A549 (cell line): ENCODE measurements around the gene CIBAR2. TPM values are rescaled to one million over a fixed set of nuclear protein-coding genes. Genes with fewer than 3 reads are reported as not detected.

ENCODE experiments used
- ATAC-seq, 2 experiments: fragments of 200-7000 bp in 1 of 2; fragments of >200 bp in 1 of 2; cut with Nextera tagmentation in 1 of 2; cut with Tn5 transposase in 1 of 2; 3 replicates each; pipeline versions ENCODE4 v1.8.0 to v1.9.1; 2018 to 2020; ENCODE audit warnings: mild to moderate bottlenecking in 1 of 2, moderate library complexity in 1 of 2
- CTCF ChIA-PET: fragments of 300-600 bp; sonication (Branson Sonifier 250); formaldehyde crosslinking; extraction: SDS; loops from one replicate; lab custom pipeline; 2021; ENCODE audit warnings: antibody characterized with exemption, inconsistent platforms; lab: Yijun Ruan, JAX
- POLR2A ChIA-PET: fragments of 350-600 bp; formaldehyde crosslinking; extraction: SDS; loops from one replicate; lab custom pipeline; 2021; ENCODE audit warnings: antibody characterized with exemption, inconsistent platforms; lab: Yijun Ruan, JAX
- DNase-seq, 2 experiments: peaks; one replicate each; pipeline versions ENCODE4 v3.0.0 to v3.0.0-alpha.2; 2011 to 2016; ENCODE audit warnings: low read depth in 1 of 2, low spot score in 1 of 2
- FAIRE-seq: peaks from 2 replicates; lab custom pipeline; 2011; peaks lifted over from hg19 to GRCh38; lab: Jason Lieb, UNC
- H3K27ac ChIP-seq, 2 experiments: fragments of >200 bp; sonication (Bioruptor Twin); formaldehyde crosslinking; 3 replicates each; pipeline ENCODE4 v1.5.1; 2016 to 2017
- H3K4me1 ChIP-seq: fragments of >200 bp; sonication (Bioruptor Twin); formaldehyde crosslinking; 3 replicates; pipeline ENCODE4 v1.6.1; 2016
- H3K4me2 ChIP-seq: fragments of >200 bp; sonication (Bioruptor Twin); formaldehyde crosslinking; 3 replicates; pipeline ENCODE4 v1.6.1; 2016
- H3K4me3 ChIP-seq: fragments of >200 bp; sonication (Bioruptor Twin); formaldehyde crosslinking; 3 replicates; pipeline ENCODE4 v1.5.1; 2016
- H3K9me3 ChIP-seq: fragments of >200 bp; sonication (Bioruptor Twin); formaldehyde crosslinking; 3 replicates; pipeline ENCODE4 v1.6.1; 2016
- CBX8 ChIP-seq: fragments of 200-600 bp; sonication (generic); IDR thresholded peaks from 2 replicates; pipeline ENCODE4 v1.6.1; 2016
- CHD2 ChIP-seq: fragments of 150-350 bp; IDR thresholded peaks from 2 replicates; pipeline ENCODE4 v1.6.1; 2014; ENCODE audit warnings: low read length; ENCODE audit not compliant: partially characterized antibody
- CHD4 ChIP-seq: fragments of 200-600 bp; sonication (generic); IDR thresholded peaks from 2 replicates; pipeline ENCODE4 v1.6.1; 2016; ENCODE audit warnings: antibody characterized with exemption, mild to moderate bottlenecking, borderline replicate concordance
- EHF ChIP-seq: fragments of 250-450 bp; sonication (Bioruptor Pico); IDR thresholded peaks from 2 replicates; pipeline ENCODE4 v1.5.0; 2020; ENCODE audit warnings: mild to moderate bottlenecking
- ELK1 ChIP-seq: fragments of 150-350 bp; IDR thresholded peaks from 2 replicates; pipeline ENCODE4 v1.6.1; 2014; ENCODE audit warnings: low read depth, mild to moderate bottlenecking, low read length
- ESRRA ChIP-seq: fragments of 150-350 bp; IDR thresholded peaks from 2 replicates; pipeline ENCODE4 v1.6.1; 2014; ENCODE audit warnings: mild to moderate bottlenecking, low read length, borderline replicate concordance
- FOXS1 ChIP-seq: fragments of 250-450 bp; sonication (Bioruptor Pico); IDR thresholded peaks from 2 replicates; pipeline ENCODE4 v1.5.0; 2020; ENCODE audit warnings: mild to moderate bottlenecking, moderate library complexity
- HES2 ChIP-seq: fragments of >200 bp; sonication (Bioruptor Twin); formaldehyde crosslinking; IDR thresholded peaks from 2 replicates; pipeline ENCODE4 v1.6.1; 2016
- HMGXB4 ChIP-seq: fragments of 250-450 bp; sonication (Bioruptor Pico); IDR thresholded peaks from 2 replicates; pipeline ENCODE4 v1.5.0; 2021; ENCODE audit warnings: mild to moderate bottlenecking, moderate library complexity, borderline replicate concordance
- HOXB5 ChIP-seq: fragments of 250-450 bp; sonication (Bioruptor Pico); IDR thresholded peaks from 2 replicates; pipeline ENCODE4 v1.5.0; 2020; ENCODE audit warnings: mild to moderate bottlenecking, moderate library complexity
- JUN ChIP-seq, 2 experiments: fragments of >200 bp; sonication (Bioruptor Twin); formaldehyde crosslinking; IDR thresholded peaks; 2 replicates in 1 of 2; 3 replicates in 1 of 2; pipeline ENCODE4 v1.6.1; 2016 to 2017
- MAZ ChIP-seq: fragments of 150-350 bp; IDR thresholded peaks from 2 replicates; pipeline ENCODE4 v1.6.1; 2014; ENCODE audit warnings: antibody characterized with exemption, low read depth, low read length, borderline replicate concordance
- MYC ChIP-seq: IDR thresholded peaks from 2 replicates; pipeline ENCODE4 v1.6.1; 2012; ENCODE audit warnings: mild to moderate bottlenecking, inconsistent platforms, low read length, improper control_type of control experiment, borderline replicate concordance
- NR3C1 ChIP-seq: fragments of >200 bp; sonication (Bioruptor Twin); formaldehyde crosslinking; IDR thresholded peaks from 3 replicates; pipeline ENCODE4 v1.6.1; 2017
- REST ChIP-seq: fragments of 200-600 bp; sonication (generic); IDR thresholded peaks from 2 replicates; pipeline ENCODE4 v1.6.1; 2016; ENCODE audit warnings: antibody characterized with exemption, mild to moderate bottlenecking, moderate library complexity
- USF2 ChIP-seq: fragments of 450-650 bp; IDR thresholded peaks from 2 replicates; pipeline ENCODE4 v1.6.1; 2014; ENCODE audit warnings: antibody characterized with exemption
- ZC3H11A ChIP-seq: fragments of 450-650 bp; IDR thresholded peaks from 2 replicates; pipeline ENCODE4 v1.6.1; 2014; ENCODE audit warnings: antibody characterized with exemption, mild to moderate bottlenecking
- ZNF302 ChIP-seq: fragments of 250-450 bp; sonication (Bioruptor Pico); IDR thresholded peaks from 2 replicates; pipeline ENCODE4 v1.9.0; 2021; ENCODE audit warnings: inconsistent platforms, mild to moderate bottlenecking, moderate library complexity
- ZSCAN20 ChIP-seq: fragments of 250-450 bp; sonication (Bioruptor Pico); IDR thresholded peaks from 2 replicates; pipeline ENCODE4 v1.8.0; 2022; ENCODE audit warnings: mild to moderate bottlenecking, moderate library complexity
- WGBS: methylation state at CpG from one replicate; pipeline ENCODE4 v1.1.6; 2017; ENCODE audit errors: missing lambda C conversion rate; 5-methylcytosine and 5-hydroxymethylcytosine counted together
- polyA plus RNA-seq, 4 experiments: library from polyadenylated mRNA; depleted of rRNA in 3 of 4; stranded (reverse); fragments of >200 nt; fragmentation: RNase III in 1 of 4; extraction: RNeasy Plus Mini Kit Qiagen cat#74134 plus additional on column Dnase treatment in 1 of 4; gene quantifications; 2 replicates in 3 of 4; 3 replicates in 1 of 4; pipeline ENCODE4 v1.2.3, GENCODE V29; 2011 to 2017

CIBAR2 gene
- polyA plus RNA-seq, 2 of the 4 experiments (the other 2 are of a cell fraction) = not detected

- TF ChIP-seq EHF (CRISPR knock-in tag) (no peak), FOXS1 (CRISPR knock-in tag) (no peak), CHD2 (no peak), HES2 (no peak), NR3C1 (no peak), USF2 (no peak), CBX8 (no peak), CHD4 (no peak), JUN (IDR thresholded peaks at IDR 0.05) (no peak), ZNF302 (CRISPR knock-in tag) (no peak), ZC3H11A (no peak), ZSCAN20 (no peak), ELK1 (no peak), HMGXB4 (no peak), REST (no peak), MAZ (no peak), HOXB5 (CRISPR knock-in tag) (no peak), ESRRA (no peak), MYC (no peak)
- Histone ChIP-seq H3K9me3 (no peaks in the 10 kb centered on the region), H3K4me1 (no peaks in the 10 kb centered on the region), H3K27ac (no peak overlapping the region), H3K4me2 (no peak overlapping the region), H3K4me3 (no peak overlapping the region)
- no peak for ATAC-seq
- WGBS = 79% methylated on average over 16 of the region's 16 CpGs
- ChIA-PET CTCF (interaction anchor here (1.1 to 4.4 kb wide), 3 partner anchors 11 to 47 kb away, joined by 3 to 30 read pairs (median 7); partner anchors contain the start of gene KIAA0513), POLR2A (no interaction called here)
- no peak for DNase-seq
- no peak for FAIRE-seq
These were observed 36.9 kb downstream of the CIBAR2 start for GRCh38 chr16:85075236-85075924.
